NCI-H524 treated with DMSO at 0.1 percent for 48 hours (cell line): ENCODE measurements around the gene BOD1L1.

Experiments used
- DNase-seq: peaks from one replicate; lab custom pipeline; 2025; lab: John Stamatoyannopoulos, UW

The BOD1L1 gene

DNA sequence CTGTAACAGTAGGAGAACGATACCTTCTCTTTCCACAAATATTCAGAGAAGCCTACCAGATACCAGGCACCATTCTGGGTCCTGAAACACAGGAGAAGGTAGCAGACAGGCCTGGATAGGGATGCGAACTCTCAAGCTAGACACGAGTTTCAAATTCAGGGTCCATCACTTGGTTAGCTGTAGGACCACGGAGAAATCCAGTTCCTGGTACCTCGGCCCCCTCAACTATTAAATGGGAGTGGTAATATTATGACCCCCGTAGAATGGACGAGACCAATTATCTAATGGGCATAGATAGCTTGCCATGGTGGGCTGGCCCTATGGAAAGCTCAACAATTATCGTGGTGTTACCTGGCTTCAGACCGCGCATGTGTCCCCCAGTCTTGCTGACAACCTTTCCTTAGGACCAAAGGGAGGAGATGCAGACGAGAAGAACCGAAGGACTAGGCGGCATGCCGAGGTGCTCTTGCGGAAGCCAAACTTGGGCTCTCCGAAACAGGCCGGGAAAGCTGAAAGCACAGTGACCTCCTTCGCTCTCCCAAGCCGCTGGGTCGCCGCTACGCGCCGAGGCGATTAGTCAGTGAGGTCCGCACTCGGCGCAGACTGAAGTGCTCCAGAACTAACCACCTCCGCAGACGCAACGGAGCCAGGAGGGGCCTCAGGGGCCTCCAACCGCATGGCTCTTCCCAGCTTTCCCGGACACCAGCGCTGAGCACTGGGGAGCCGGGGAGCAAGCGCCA lies 102.9 kb downstream of the BOD1L1 start:
- no peak for DNase-seq

DNA sequence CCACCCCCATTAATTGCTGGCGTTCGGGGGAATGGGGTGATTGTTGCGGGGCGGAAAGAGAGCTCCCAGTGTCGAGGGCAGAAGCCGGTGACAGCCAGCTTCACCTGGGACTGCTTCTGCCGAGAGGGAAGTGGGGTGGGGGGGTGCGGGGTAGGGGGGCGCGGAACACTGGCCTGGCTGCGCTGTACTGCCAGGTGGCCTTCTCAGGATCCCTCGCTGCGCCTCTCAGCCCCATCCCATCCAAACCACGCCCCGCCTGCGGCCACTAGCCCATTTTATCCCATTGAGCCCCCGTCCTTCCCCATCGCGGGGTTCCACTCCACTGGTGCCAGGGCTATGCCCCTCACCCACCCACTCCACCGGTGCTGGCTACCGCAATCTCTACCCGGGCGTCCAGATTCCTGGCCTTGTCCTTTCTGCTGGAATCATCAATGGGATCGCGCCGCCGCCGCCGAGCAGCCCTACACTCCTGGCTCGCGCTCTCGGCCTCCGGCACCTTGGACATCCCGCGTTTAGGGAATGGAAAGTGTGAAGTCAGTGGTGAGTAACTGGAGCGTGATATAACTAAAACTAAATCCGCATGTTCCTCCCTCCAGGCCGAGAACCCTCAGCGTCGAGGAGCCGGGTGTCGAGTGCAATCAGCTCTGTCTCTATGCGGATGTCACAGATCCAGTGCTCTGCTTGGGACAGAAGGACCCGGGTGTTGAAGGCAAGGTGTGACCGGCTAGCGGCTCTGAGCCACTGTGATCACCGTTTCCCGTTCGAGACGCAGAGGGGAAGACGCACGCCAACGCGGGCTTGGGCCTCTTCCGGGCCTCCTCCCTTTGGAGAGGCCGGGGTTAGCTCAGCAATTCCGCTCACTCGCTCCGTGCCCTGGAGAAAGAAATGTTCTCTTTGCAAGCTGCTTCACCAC lies 103.7 kb downstream of the BOD1L1 start:
- no peak for DNase-seq

DNA sequence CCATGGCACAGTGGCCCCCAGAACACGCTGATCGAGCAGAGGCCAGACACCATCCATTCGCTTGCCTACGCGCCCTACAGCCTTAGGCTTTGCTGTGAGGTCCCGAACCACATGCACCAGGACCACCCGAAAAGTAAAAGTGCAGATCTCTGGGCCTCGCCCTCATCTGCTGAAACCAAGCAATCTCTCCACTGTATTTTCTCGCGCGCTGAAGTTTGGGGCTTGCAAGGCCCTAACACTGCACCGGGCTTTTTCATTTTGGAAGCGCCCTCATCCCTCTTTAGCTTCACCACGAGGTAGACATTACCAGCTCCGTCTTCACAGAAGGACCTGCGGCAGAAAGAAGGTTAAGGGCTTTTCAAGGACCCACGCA lies 104.4 kb downstream of the BOD1L1 start:
- DNase-seq: no peak

DNA sequence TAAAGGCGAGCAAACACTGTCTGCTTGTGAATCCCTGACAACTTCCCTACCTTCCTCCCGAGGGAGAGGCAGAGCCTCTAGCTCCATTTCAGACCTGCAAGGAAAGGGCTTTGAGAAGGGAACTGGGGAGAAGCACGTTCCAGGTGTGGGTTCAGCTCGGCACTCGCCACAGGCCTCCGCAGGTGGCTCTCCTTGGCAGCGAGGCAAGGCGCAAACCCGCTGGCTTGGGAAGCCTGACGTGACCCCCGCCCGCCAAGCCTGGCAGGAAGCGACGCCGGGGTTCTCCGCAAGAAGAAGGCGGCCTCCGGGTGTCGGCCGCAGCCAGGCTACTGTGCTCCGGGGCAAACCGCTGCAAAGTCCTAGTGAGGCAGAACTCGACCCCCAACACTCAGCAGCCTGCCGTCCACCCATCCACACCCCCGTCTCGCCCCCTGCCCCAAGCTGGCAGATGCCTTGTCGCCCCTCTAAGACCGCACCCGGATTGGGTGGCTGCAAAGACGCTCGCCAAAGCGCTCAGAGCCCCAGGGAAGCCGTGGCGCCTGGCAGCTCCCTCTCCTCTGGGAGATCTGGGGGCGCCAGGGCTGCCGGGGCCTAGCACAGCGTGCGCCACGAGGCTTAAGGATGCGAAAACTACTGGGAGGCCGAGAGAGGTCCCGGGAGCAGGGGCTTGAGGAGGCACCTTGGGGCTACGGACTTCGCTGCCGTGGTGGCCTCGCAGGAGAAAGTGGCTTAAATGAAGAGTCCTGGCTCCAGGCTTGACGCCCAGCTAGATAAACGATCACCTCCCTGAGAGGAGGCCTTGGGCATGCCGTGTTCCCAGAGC lies 105.0 kb downstream of the BOD1L1 start:
- DNase-seq: no peak

DNA sequence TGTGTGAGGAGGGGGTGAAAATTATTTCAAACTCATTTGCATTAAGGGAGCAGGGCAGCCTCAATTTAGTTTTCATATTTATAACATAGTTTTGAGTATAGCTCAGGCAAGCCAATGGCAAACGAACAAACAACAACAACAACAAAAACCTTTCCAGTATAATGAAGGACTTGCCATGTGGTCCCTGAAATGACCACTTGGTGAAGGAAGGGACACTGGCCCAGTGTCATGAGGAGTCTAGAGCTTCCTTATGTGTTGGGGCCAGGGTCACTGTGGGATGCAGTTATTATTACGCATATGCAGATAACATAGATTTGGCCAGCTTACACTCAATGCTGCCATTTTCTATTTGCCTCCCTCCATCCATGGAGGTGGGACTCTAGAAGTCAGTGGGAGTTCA lies 106.5 kb downstream of the BOD1L1 start:
- DNase-seq: no peak
